Breast epithelium (tissue), 4 donors: ENCODE results near the gene CREBZF. TPM values are rescaled to one million over a fixed set of nuclear protein-coding genes. Genes with fewer than 3 reads are reported as not detected.

Source experiments
- DNase-seq, 2 donors: peaks; one replicate each; pipeline ENCODE4 v3.0.0-alpha.2; 2019; ENCODE audit warnings: low spot score in 2 of 2
- H3K27ac ChIP-seq, 2 donors: fragments of 200-600 bp; sonication (generic) in 1 of 2; one replicate each; pipeline ENCODE4 v1.5.1; 2016 to 2019; ENCODE audit warnings: mild to moderate bottlenecking in 1 of 2
- H3K27me3 ChIP-seq, 2 donors: fragments of 200-600 bp; sonication (generic) in 1 of 2; one replicate each; pipeline versions ENCODE4 v1.5.1 to v1.6.0; 2017 to 2019; ENCODE audit warnings: control low read depth in 1 of 2, mild to moderate bottlenecking in 1 of 2
- H3K36me3 ChIP-seq: fragments of 200-600 bp; one replicate; pipeline ENCODE4 v1.5.1; 2019
- H3K4me1 ChIP-seq, 2 donors: fragments of 200-600 bp; sonication (generic); one replicate each; pipeline ENCODE4 v1.5.1; 2016 to 2019; ENCODE audit warnings: control low read depth in 1 of 2
- H3K4me3 ChIP-seq, 3 donors: fragments of 200-600 bp; sonication (generic); 1 replicate in 2 of 3; 2 replicates in 1 of 3; pipeline ENCODE4 v1.5.1; 2016 to 2019; ENCODE audit warnings: mild to moderate bottlenecking in 3 of 3, moderate library complexity in 2 of 3
- H3K9me3 ChIP-seq, 2 donors: fragments of 200-600 bp; sonication (generic) in 1 of 2; one replicate each; pipeline ENCODE4 v1.5.1; 2016 to 2019; ENCODE audit warnings: control low read depth in 1 of 2
- CTCF ChIP-seq, 3 donors: fragments of 450-650 bp; IDR thresholded peaks; one replicate each; pipeline ENCODE4 v1.5.1; 2016 to 2017; ENCODE audit warnings: antibody characterized with exemption in 3 of 3, mild to moderate bottlenecking in 3 of 3, moderate library complexity in 3 of 3
- POLR2A ChIP-seq: fragments of 450-650 bp; IDR thresholded peaks from one replicate; pipeline ENCODE4 v1.6.1; 2016; ENCODE audit warnings: antibody characterized with exemption, mild to moderate bottlenecking, moderate library complexity
- POLR2AphosphoS5 ChIP-seq, 3 donors: sonication (generic); formaldehyde crosslinking; IDR thresholded peaks; one replicate each; pipeline ENCODE4 v1.6.1; 2017; ENCODE audit warnings: antibody characterized with exemption in 3 of 3
- intact Hi-C: fragments of 100-400 bp; cut with DNase I; formaldehyde crosslinking; loops from one replicate; pipeline ENCODE4 v1.15.1; 2023; ENCODE audit warnings: low total_unique reads
- total RNA-seq, 3 donors: library from RNA; depleted of rRNA; stranded (reverse); fragments of >200 nt; gene quantifications; one replicate each; pipeline ENCODE4 v1.1.0, GENCODE V29; 2016

Gene CREBZF
- total RNA-seq, 3 donors from 2014 or later: 49.6 to 120 (median 107) TPM

- intact Hi-C loops: no loop called here
- H3K27ac ChIP-seq: peak overlapping the region; percentile 16 to 44
- H3K9me3 ChIP-seq: no peaks in the 10 kb centered on the region
- H3K4me1 ChIP-seq: no peaks in the 10 kb centered on the region
- peak overlapping the region; percentile 48 to 70 (median 58) for H3K4me3 ChIP-seq
- H3K27me3 ChIP-seq: no peaks in the 10 kb centered on the region
- no peak for TF ChIP-seq CTCF (IDR thresholded peaks at IDR 0.05)
- TF ChIP-seq POLR2AphosphoS5 (IDR thresholded peaks at IDR 0.05): peak in 1 of 3 donors; percentile 50
- peak in 1 of 2 donors; percentile 25 for DNase-seq
- no peaks in the 10 kb centered on the region for H3K36me3 ChIP-seq
These were observed 17.7 kb upstream of the CREBZF start for GRCh38 chr11:85682330-85683305.

- no peak overlapping the region for H3K27ac ChIP-seq
- no peak for DNase-seq
- intact Hi-C loops: no loop called here
- no peak for TF ChIP-seq POLR2A
- TF ChIP-seq POLR2AphosphoS5 (IDR thresholded peaks at IDR 0.05): no peak
- TF ChIP-seq CTCF (IDR thresholded peaks at IDR 0.05): no peak
- H3K36me3 ChIP-seq: no peaks in the 10 kb centered on the region
- no peaks in the 10 kb centered on the region for H3K4me1 ChIP-seq
- H3K4me3 ChIP-seq: no peak overlapping the region
- H3K9me3 ChIP-seq: no peaks in the 10 kb centered on the region
- H3K27me3 ChIP-seq: no peaks in the 10 kb centered on the region
These were observed 16.0 kb upstream of the CREBZF start for GRCh38 chr11:85680897-85681296.

GRCh38 chr11:85679576-85679975 is 14.6 kb upstream of the CREBZF start:
- no peak for DNase-seq
- H3K36me3 ChIP-seq: no peaks in the 10 kb centered on the region
- H3K9me3 ChIP-seq: no peaks in the 10 kb centered on the region
- TF ChIP-seq POLR2A: no peak
- no peak for TF ChIP-seq POLR2AphosphoS5 (IDR thresholded peaks at IDR 0.05)
- TF ChIP-seq CTCF (IDR thresholded peaks at IDR 0.05): no peak
- H3K4me1 ChIP-seq: no peaks in the 10 kb centered on the region
- no peaks in the 10 kb centered on the region for H3K27me3 ChIP-seq
- no peak overlapping the region for H3K4me3 ChIP-seq
- no peak overlapping the region for H3K27ac ChIP-seq
- intact Hi-C loops: no loop called here

- Histone ChIP-seq H3K9me3 (peaks cover 0 to 4% of the 10 kb centered on the region in 2 donors), H3K36me3 (no peaks in the 10 kb centered on the region), H3K27me3 (no peaks in the 10 kb centered on the region), H3K4me3 (no peak overlapping the region), H3K4me1 (no peaks in the 10 kb centered on the region), H3K27ac (no peak overlapping the region)
- TF ChIP-seq CTCF (IDR thresholded peaks at IDR 0.05): no peak
- no peak for TF ChIP-seq POLR2A
- no peak for TF ChIP-seq POLR2AphosphoS5 (IDR thresholded peaks at IDR 0.05)
- intact Hi-C loops: no loop called here
- DNase-seq: no peak
These were observed 8.5 kb upstream of the CREBZF start for GRCh38 chr11:85673393-85673792.
